Prostate gland (tissue), 2 donors: ENCODE data around the gene NFYC. TPM values are rescaled to one million over a fixed set of nuclear protein-coding genes. Genes with fewer than 3 reads are reported as not detected.

Experiments used
- DNase-seq: peaks from one replicate; pipeline ENCODE4 v3.0.0-alpha.2; 2019; ENCODE audit warnings: low spot score
- H3K27ac ChIP-seq, 2 donors: fragments of 200-600 bp; sonication (generic); 2 replicates each; pipeline ENCODE4 v1.5.1; 2017 to 2019
- H3K27me3 ChIP-seq: fragments of 200-600 bp; sonication (generic); replicated peaks from 2 replicates; pipeline ENCODE4 v1.5.1; 2019; ENCODE audit not compliant: insufficient read depth
- H3K36me3 ChIP-seq, 2 donors: fragments of 200-600 bp; sonication (generic); 1 replicate in 1 of 2; 2 replicates in 1 of 2; pipeline versions ENCODE4 v1.5.1 to v1.8.1; 2017 to 2019
- H3K4me1 ChIP-seq: fragments of 200-600 bp; sonication (generic); replicated peaks from 2 replicates; pipeline ENCODE4 v1.5.1; 2019
- H3K4me3 ChIP-seq, 2 donors: fragments of 200-600 bp; sonication (generic); 2 replicates each; pipeline ENCODE4 v1.5.1; 2017 to 2019
- H3K9me3 ChIP-seq: fragments of 200-600 bp; sonication (generic); 2 replicates; pipeline ENCODE4 v1.5.1; 2017
- CTCF ChIP-seq, 4 experiments: fragments of 200-600 bp in 2 of 4; fragments of 450-650 bp in 2 of 4; sonication (generic) in 2 of 4; IDR thresholded peaks; 1 replicate in 3 of 4; 2 replicates in 1 of 4; pipeline ENCODE4 v1.5.1; 2016 to 2019; ENCODE audit warnings: antibody characterized with exemption in 4 of 4, mild to moderate bottlenecking in 2 of 4, moderate library complexity in 2 of 4
- POLR2A ChIP-seq: fragments of 450-650 bp; IDR thresholded peaks from one replicate; pipeline ENCODE4 v1.6.1; 2016; ENCODE audit warnings: antibody characterized with exemption, mild to moderate bottlenecking
- POLR2AphosphoS5 ChIP-seq: sonication (generic); formaldehyde crosslinking; IDR thresholded peaks from one replicate; pipeline ENCODE4 v1.6.1; 2017; ENCODE audit warnings: antibody characterized with exemption
- WGBS: methylation state at CpG from one replicate; pipeline ENCODE4 v1.1.5; 2018; 5-methylcytosine and 5-hydroxymethylcytosine counted together
- intact Hi-C: fragments of 100-400 bp; cut with DNase I; formaldehyde crosslinking; loops from one replicate; pipeline ENCODE4 v1.14.2; 2022
- total RNA-seq, 2 donors: library from RNA; depleted of rRNA; stranded (reverse); fragments of >200 nt; gene quantifications; one replicate each; pipeline ENCODE4 v1.1.0, GENCODE V29; 2016

NFYC gene
- total RNA-seq, 2 donors from 2014 or later: 54.9 to 93.8 TPM

- Histone ChIP-seq H3K9me3 (no peaks in the 10 kb centered on the region), H3K27me3 (no peaks in the 10 kb centered on the region), H3K36me3 (no peaks in the 10 kb centered on the region), H3K4me1 (no peaks in the 10 kb centered on the region), H3K27ac (no peak overlapping the region), H3K4me3 (no peak overlapping the region)
- DNase-seq: no peak
- WGBS: 58% methylated on average over 3 of the region's 3 CpGs
- intact Hi-C loops: no loop called here
- no peak for TF ChIP-seq POLR2AphosphoS5
These were observed 13.6 kb downstream of the NFYC start for GRCh38 chr1:40704817-40705733.

GRCh38 chr1:40706626-40707025 is 15.1 kb downstream of the NFYC start:
- TF ChIP-seq CTCF (IDR thresholded peaks at IDR 0.05): no peak
- TF ChIP-seq POLR2A: no peak
- no peak for TF ChIP-seq POLR2AphosphoS5
- WGBS: 97% methylated on average over 4 of the region's 4 CpGs
- Histone ChIP-seq H3K9me3 (no peaks in the 10 kb centered on the region), H3K27me3 (no peaks in the 10 kb centered on the region), H3K36me3 (no peaks in the 10 kb centered on the region), H3K27ac (no peak overlapping the region), H3K4me3 (no peak overlapping the region), H3K4me1 (no peaks in the 10 kb centered on the region)
- no peak for DNase-seq
- intact Hi-C loops: no loop called here

- intact Hi-C loops: loop anchor here (2.0 kb wide), 1 partner anchor 16 kb away; no protein-coding TSS in a partner anchor
- Histone ChIP-seq H3K9me3 (no peaks in the 10 kb centered on the region), H3K36me3 (no peaks in the 10 kb centered on the region), H3K27ac (peak overlapping the region; percentile 67 to 73), H3K4me3 (peak overlapping the region; percentile 42 to 48), H3K27me3 (no peaks in the 10 kb centered on the region), H3K4me1 (no peaks in the 10 kb centered on the region)
- 2% methylated on average over 3 of the region's 3 CpGs for WGBS
- DNase-seq: no peak
- TF ChIP-seq POLR2AphosphoS5 (no peak), POLR2A (no peak), CTCF (IDR thresholded peaks at IDR 0.05) (no peak)
These were observed 17.2 kb downstream of the NFYC start for GRCh38 chr1:40708750-40709099.

GRCh38 chr1:40709100-40709801 is 17.7 kb downstream of the NFYC start:
- 2% methylated on average over 10 of the region's 10 CpGs for WGBS
- H3K27ac ChIP-seq: peak overlapping the region; percentile 67 to 73
- TF ChIP-seq POLR2A: peak; percentile 79
- no peak for TF ChIP-seq CTCF (IDR thresholded peaks at IDR 0.05)
- TF ChIP-seq POLR2AphosphoS5: peak; percentile 98

GRCh38 chr1:40709802-40710278 is 18.3 kb downstream of the NFYC start:
- H3K36me3 ChIP-seq: no peaks in the 10 kb centered on the region
- intact Hi-C loops: loop anchor here (2.0 kb wide), 1 partner anchor 17 kb away; no protein-coding TSS in a partner anchor
- no peak for DNase-seq
- no peaks in the 10 kb centered on the region for H3K4me1 ChIP-seq
- WGBS: 7% methylated on average over 3 of the region's 3 CpGs
- TF ChIP-seq POLR2A (no peak), POLR2AphosphoS5 (no peak)
- peak overlapping the region; percentile 42 to 48 for H3K4me3 ChIP-seq
- H3K27me3 ChIP-seq: no peaks in the 10 kb centered on the region
- no peaks in the 10 kb centered on the region for H3K9me3 ChIP-seq
- H3K27ac ChIP-seq: peak overlapping the region; percentile 67 to 73

More at GRCh38 chr1:40709100-40709801, 17.7 kb downstream of the NFYC start:
- Histone ChIP-seq H3K27me3 (no peaks in the 10 kb centered on the region), H3K9me3 (no peaks in the 10 kb centered on the region), H3K4me3 (peak overlapping the region; percentile 42 to 48), H3K4me1 (no peaks in the 10 kb centered on the region), H3K36me3 (no peaks in the 10 kb centered on the region)
- intact Hi-C loops: loop anchor here (2.0 kb wide), 1 partner anchor 16 kb away; no protein-coding TSS in a partner anchor
- DNase-seq: peak; percentile 95
